ENCODE data around the gene MNX1.

GRCh38 chr7:157041514-157042277 is 31.2 kb upstream of the MNX1 start:
- TF ChIP-seq, protein P1, sequence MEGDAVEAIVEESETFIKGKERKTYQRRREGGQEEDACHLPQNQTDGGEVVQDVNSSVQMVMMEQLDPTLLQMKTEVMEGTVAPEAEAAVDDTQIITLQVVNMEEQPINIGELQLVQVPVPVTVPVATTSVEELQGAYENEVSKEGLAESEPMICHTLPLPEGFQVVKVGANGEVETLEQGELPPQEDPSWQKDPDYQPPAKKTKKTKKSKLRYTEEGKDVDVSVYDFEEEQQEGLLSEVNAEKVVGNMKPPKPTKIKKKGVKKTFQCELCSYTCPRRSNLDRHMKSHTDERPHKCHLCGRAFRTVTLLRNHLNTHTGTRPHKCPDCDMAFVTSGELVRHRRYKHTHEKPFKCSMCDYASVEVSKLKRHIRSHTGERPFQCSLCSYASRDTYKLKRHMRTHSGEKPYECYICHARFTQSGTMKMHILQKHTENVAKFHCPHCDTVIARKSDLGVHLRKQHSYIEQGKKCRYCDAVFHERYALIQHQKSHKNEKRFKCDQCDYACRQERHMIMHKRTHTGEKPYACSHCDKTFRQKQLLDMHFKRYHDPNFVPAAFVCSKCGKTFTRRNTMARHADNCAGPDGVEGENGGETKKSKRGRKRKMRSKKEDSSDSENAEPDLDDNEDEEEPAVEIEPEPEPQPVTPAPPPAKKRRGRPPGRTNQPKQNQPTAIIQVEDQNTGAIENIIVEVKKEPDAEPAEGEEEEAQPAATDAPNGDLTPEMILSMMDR (IDR thresholded peaks at IDR 0.05), result no peak
- TF ChIP-seq POLR2A (IDR thresholded peaks at IDR 0.05) (no peak), POLR2AphosphoS5 (IDR thresholded peaks at IDR 0.05) (no peak), EP300 (IDR thresholded peaks at IDR 0.05) (no peak)
